Measurements from ENCODE around the gene TIAM1. TPM values are rescaled to one million over a fixed set of nuclear protein-coding genes. Genes with fewer than 3 reads are reported as not detected.

Gene TIAM1
- total RNA-seq, 1 experiment from 2014 or later = 28.7 TPM

- Mint-ChIP-seq H3K27me3 (ENCODE audit: low read depth) (no peaks in the 10 kb centered on the region), H3K27ac (no peak overlapping the region), H3K9me3 (peaks cover 3% of the 10 kb centered on the region), H3K4me3 (no peak overlapping the region), H3K4me1 (peaks cover 6% of the 10 kb centered on the region; the same call in 1 of the 2 replicates), H3K36me3 (no peaks in the 10 kb centered on the region)
- POLR2A ChIA-PET = no interaction called here
- CTCF ChIA-PET = no interaction called here
- ATAC-seq (no peak), DNase-seq (ENCODE audit: low spot score) (no peak)
- TF ChIP-seq GABPB1 (CRISPR knock-in tag; IDR thresholded peaks at IDR 0.05) = no peak
- no peak for TF ChIP-seq ERG (CRISPR knock-in tag; IDR thresholded peaks at IDR 0.05)
- TF ChIP-seq ZBTB43 (CRISPR knock-in tag; IDR thresholded peaks at IDR 0.05) = no peak
- no peak for TF ChIP-seq MXD4 (CRISPR knock-in tag; IDR thresholded peaks at IDR 0.05; ENCODE audit: borderline replicate concordance)
- no peak for TF ChIP-seq ZNF121 (CRISPR knock-in tag; IDR thresholded peaks at IDR 0.05)
- no peak for TF ChIP-seq ZNF416 (CRISPR knock-in tag; IDR thresholded peaks at IDR 0.05)
- no peak for TF ChIP-seq ZBTB21 (CRISPR knock-in tag; IDR thresholded peaks at IDR 0.05; ENCODE audit: borderline replicate concordance)
- no peak for TF ChIP-seq FOXK1 (CRISPR knock-in tag; IDR thresholded peaks at IDR 0.05)
- TF ChIP-seq STAT6 (CRISPR knock-in tag; conservative IDR thresholded peaks at IDR 0.05; ENCODE audit: low read depth) = no peak
- TF ChIP-seq RORB (CRISPR knock-in tag; IDR thresholded peaks at IDR 0.05) = no peak
- no peak for TF ChIP-seq JAZF1 (CRISPR knock-in tag; IDR thresholded peaks at IDR 0.05)
- no peak for TF ChIP-seq ZMAT4 (CRISPR knock-in tag; IDR thresholded peaks at IDR 0.05)
- no peak for TF ChIP-seq ARID4B (CRISPR knock-in tag; IDR thresholded peaks at IDR 0.05; ENCODE audit: borderline replicate concordance)
- no peak for TF ChIP-seq FOXJ3 (CRISPR knock-in tag; IDR thresholded peaks at IDR 0.05; ENCODE audit: borderline replicate concordance)
- no peak for TF ChIP-seq HMGXB4 (CRISPR knock-in tag; IDR thresholded peaks at IDR 0.05)
- no peak for TF ChIP-seq AFF4 (CRISPR knock-in tag; IDR thresholded peaks at IDR 0.05; ENCODE audit: borderline replicate concordance)
These were observed 76.4 kb downstream of the TIAM1 start for GRCh38 chr21:31267644-31268043.

Measured in WTC11 (cell line).